OCI-LY7 (cell line): Measurements from ENCODE around the gene UBXN7.

Source experiments
- CTCF ChIP-seq: fragments of 200-600 bp; sonication (generic); conservative IDR thresholded peaks from 2 replicates; pipeline ENCODE4 v1.5.1; 2014; ENCODE audit warnings: mild to moderate bottlenecking, antibody characterized with exemption, low read length, moderate library complexity, mixed read lengths
- EZH2phosphoT487 ChIP-seq: fragments of 200-600 bp; sonication (generic); IDR thresholded peaks from 2 replicates; pipeline ENCODE4 v1.6.1; 2018; ENCODE audit warnings: low read depth, borderline replicate concordance, mild to moderate bottlenecking, mixed run types, antibody characterized with exemption, low read length, moderate library complexity, mixed read lengths

GRCh38 chr3:196314597-196314996, 117.6 kb downstream of the UBXN7 start:
- TF ChIP-seq CTCF = no peak
- no peak for TF ChIP-seq EZH2phosphoT487
